Calu3 (cell line): ENCODE data around the gene CA9. TPM values are rescaled to one million over a fixed set of nuclear protein-coding genes. Genes with fewer than 3 reads are reported as not detected.

ENCODE experiments used
- BruUV-seq: library from RNA; stranded (reverse); fragments of 400-500 nt; replicated peaks from 2 replicates; lab custom pipeline; 2021; lab: Mats Ljungman, UMichigan
- CTCF ChIA-PET: fragments of 300-600 bp; sonication (Branson Sonifier 250); formaldehyde crosslinking; loops from one replicate; lab custom pipeline; 2022; ENCODE audit warnings: antibody characterized with exemption; lab: Charles Lee
- DNase-seq: peaks from one replicate; pipeline ENCODE4 v3.0.0; 2022
- H3K27ac Mint-ChIP-seq: one replicate; pipeline ENCODE4 v1.8.0; 2022; ENCODE audit warnings: mixed read lengths; ENCODE audit not compliant: unreplicated experiment
- H3K27me3 Mint-ChIP-seq: one replicate; pipeline ENCODE4 v1.8.0; 2022; ENCODE audit warnings: mixed read lengths; ENCODE audit not compliant: unreplicated experiment
- H3K36me3 Mint-ChIP-seq: one replicate; pipeline ENCODE4 v1.8.0; 2022; ENCODE audit warnings: mild to moderate bottlenecking, moderate library complexity, mixed read lengths; ENCODE audit not compliant: insufficient read depth, unreplicated experiment
- H3K4me1 Mint-ChIP-seq: one replicate; pipeline ENCODE4 v1.8.0; 2022; ENCODE audit warnings: mild to moderate bottlenecking, low read depth, mixed read lengths; ENCODE audit not compliant: unreplicated experiment
- H3K4me3 Mint-ChIP-seq: one replicate; pipeline ENCODE4 v1.8.0; 2022; ENCODE audit warnings: mild to moderate bottlenecking, low read depth, moderate library complexity, mixed read lengths; ENCODE audit not compliant: unreplicated experiment
- H3K9me3 Mint-ChIP-seq: one replicate; pipeline ENCODE4 v1.8.0; 2022; ENCODE audit warnings: low read depth, mixed read lengths; ENCODE audit not compliant: unreplicated experiment
- CTCF ChIP-seq: fragments of 200-600 bp; IDR thresholded peaks from one replicate; pipeline ENCODE4 v1.8.0; 2022; ENCODE audit warnings: antibody characterized with exemption; ENCODE audit not compliant: unreplicated experiment
- intact Hi-C: fragments of 100-400 bp; cut with micrococcal nuclease; formaldehyde crosslinking; loops from one replicate; pipeline ENCODE4 v1.10.0; 2022; ENCODE audit not compliant: unreplicated experiment
- total RNA-seq: library from RNA; stranded (reverse); gene quantifications from 2 replicates; pipeline ENCODE4 v1.2.3, GENCODE V29; 2022

Gene CA9
- total RNA-seq, 1 experiment from 2014 or later, result 0.64 TPM

GRCh38 chr9:35666549-35666948 is 7.2 kb upstream of the CA9 start:
- Mint-ChIP-seq H3K27ac (no peak overlapping the region), H3K36me3 (peaks cover 16% of the 10 kb centered on the region), H3K9me3 (peaks cover 3% of the 10 kb centered on the region), H3K4me3 (no peak overlapping the region), H3K4me1 (peaks cover 47% of the 10 kb centered on the region), H3K27me3 (no peaks in the 10 kb centered on the region)
- CTCF ChIA-PET, result no interaction called here
- DNase-seq, result no peak
- no peak for TF ChIP-seq CTCF
- intact Hi-C loops, result loop anchor here (10.0 kb wide), 1 partner anchor 68 kb away; the partner anchor contains the start of genes CREB3 and TLN1
- BruUV-seq, result no TSS peak

- intact Hi-C loops, result loop anchor here (10.0 kb wide), 1 partner anchor 67 kb away; the partner anchor contains the start of genes CREB3 and TLN1
- H3K4me1 Mint-ChIP-seq, result peaks cover 46% of the 10 kb centered on the region
- H3K9me3 Mint-ChIP-seq, result peaks cover 3% of the 10 kb centered on the region
- TF ChIP-seq CTCF, result no peak
- no TSS peak for BruUV-seq
- CTCF ChIA-PET, result no interaction called here
- no peaks in the 10 kb centered on the region for H3K27me3 Mint-ChIP-seq
- DNase-seq, result no peak
- no peak overlapping the region for H3K27ac Mint-ChIP-seq
- peaks cover 16% of the 10 kb centered on the region for H3K36me3 Mint-ChIP-seq
- H3K4me3 Mint-ChIP-seq, result no peak overlapping the region
These were observed 5.8 kb upstream of the CA9 start for GRCh38 chr9:35667939-35668338.

- intact Hi-C loops, result loop anchor here (10.0 kb wide), 1 partner anchor 65 kb away; the partner anchor contains the start of genes CREB3 and TLN1
- no peak overlapping the region for H3K4me3 Mint-ChIP-seq
These were observed 4.2 kb upstream of the CA9 start for GRCh38 chr9:35669331-35670145.

GRCh38 chr9:35674025-35674361 is 265 bp downstream of the CA9 start:
- DNase-seq, result no peak
- no peak for TF ChIP-seq CTCF
- Mint-ChIP-seq H3K4me3 (no peak overlapping the region), H3K27me3 (no peaks in the 10 kb centered on the region), H3K9me3 (no peaks in the 10 kb centered on the region), H3K4me1 (peaks cover 31% of the 10 kb centered on the region), H3K36me3 (no peaks in the 10 kb centered on the region), H3K27ac (no peak overlapping the region)
- intact Hi-C loops, result no loop called here
- no TSS peak for BruUV-seq
- CTCF ChIA-PET, result interaction anchor here (1.2 to 1.3 kb wide), 2 partner anchors 15 to 23 kb away, joined by 4 to 6 read pairs; no protein-coding TSS in a partner anchor

More at GRCh38 chr9:35669331-35670145, 4.2 kb upstream of the CA9 start:
- Mint-ChIP-seq H3K27me3 (no peaks in the 10 kb centered on the region), H3K27ac (no peak overlapping the region), H3K4me1 (peaks cover 49% of the 10 kb centered on the region), H3K9me3 (peaks cover 3% of the 10 kb centered on the region), H3K36me3 (peaks cover 10% of the 10 kb centered on the region)
- TF ChIP-seq CTCF, result no peak
- CTCF ChIA-PET, result interaction anchor here (1.5 to 1.6 kb wide), 2 partner anchors 11 to 27 kb away, joined by 5 read pairs; partner anchors contain the start of genes CCDC107 and RMRP
- BruUV-seq, result no TSS peak
- DNase-seq, result peak; percentile 75
